GM21737 (cell line): Measurements from ENCODE around the gene KIRREL3.

Experiments
- ATAC-seq: cut with Tn5 transposase; IDR thresholded peaks from one replicate; pipeline ENCODE4 v1.9.1; 2021; ENCODE audit warnings: mild to moderate bottlenecking, moderate library complexity; ENCODE audit not compliant: unreplicated experiment

Gene KIRREL3

DNA sequence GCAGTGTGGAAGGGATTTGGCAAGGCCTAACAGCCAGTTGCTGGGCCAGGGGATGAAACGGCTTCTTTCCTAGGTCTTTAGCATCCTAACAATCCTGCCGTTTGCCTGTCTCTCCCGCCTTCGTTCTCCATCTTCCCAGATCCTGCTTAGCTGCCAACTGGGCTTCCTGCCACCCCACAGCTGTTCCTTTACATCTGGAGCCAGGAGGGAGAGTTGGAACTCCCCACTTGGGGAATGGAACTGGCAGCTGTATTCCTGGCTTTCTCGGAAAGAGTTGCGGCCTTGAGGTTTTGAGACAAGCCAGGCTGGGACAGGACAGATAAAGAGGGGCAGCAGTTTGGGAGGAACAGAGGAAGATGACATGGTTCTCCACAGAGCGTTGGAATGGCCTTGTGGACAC lies 585.4 kb downstream of the KIRREL3 start:
- no peak for ATAC-seq

DNA sequence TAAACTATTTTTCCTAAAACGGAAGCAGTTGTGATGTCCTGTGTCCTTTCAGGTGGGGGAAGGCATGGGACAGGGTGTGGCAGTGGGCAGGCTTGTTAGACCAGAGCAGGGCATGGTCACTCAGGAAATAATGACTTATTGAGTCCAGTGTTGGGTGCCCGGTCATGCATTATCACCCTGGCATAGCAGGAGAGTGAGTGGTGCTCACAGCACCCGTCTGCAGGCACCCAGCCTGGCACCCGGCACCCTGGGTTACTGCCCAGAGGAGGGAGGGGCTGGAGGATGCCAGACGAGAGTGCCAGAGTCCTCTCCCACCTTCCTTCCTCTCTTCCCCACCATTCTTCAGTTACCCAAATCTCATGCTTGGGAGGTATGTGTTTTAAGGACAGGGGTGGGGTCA lies 586.0 kb downstream of the KIRREL3 start:
- ATAC-seq: no peak

DNA sequence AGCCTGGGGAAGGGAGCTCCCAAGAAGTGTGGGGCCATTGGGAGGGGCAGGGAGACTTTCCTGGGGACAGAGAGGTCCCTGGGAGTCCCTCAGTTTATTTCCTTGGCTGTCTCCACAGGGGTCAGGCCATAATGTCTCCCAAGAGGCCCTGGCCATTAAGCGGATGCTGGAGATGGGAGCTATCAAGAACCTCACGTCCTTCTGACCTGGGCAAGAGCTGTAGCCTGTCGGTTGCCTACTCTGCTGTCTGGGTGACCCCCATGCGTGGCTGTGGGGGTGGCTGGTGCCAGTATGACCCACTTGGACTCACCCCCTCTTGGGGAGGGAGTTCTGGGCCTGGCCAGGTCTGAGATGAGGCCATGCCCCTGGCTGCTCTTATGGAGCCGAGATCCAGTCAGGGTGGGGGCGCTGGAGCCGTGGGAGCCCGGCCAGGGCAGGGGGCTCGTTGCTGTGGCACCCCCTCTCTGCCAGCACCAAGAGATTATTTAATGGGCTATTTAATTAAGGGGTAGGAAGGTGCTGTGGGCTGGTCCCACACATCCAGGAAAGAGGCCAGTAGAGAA lies 586.6 kb downstream of the KIRREL3 start:
- no peak for ATAC-seq

DNA sequence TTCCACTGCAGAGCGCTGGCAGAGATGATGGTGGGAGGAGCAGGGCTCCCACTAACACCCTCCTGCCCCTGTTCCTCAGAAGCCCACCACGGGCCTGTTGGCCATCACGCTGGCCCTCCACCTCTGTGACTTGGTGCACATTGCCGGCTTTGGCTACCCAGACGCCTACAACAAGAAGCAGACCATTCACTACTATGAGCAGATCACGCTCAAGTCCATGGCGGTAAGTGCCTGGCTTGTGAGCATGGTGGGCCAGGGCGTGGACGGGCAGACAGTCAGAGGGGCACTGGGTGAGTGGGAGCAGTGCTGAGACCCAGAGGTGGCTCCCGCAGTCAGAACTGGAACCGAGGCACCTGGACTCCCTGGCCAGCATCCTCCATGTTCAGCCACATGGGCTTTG lies 587.1 kb downstream of the KIRREL3 start:
- no peak for ATAC-seq

DNA sequence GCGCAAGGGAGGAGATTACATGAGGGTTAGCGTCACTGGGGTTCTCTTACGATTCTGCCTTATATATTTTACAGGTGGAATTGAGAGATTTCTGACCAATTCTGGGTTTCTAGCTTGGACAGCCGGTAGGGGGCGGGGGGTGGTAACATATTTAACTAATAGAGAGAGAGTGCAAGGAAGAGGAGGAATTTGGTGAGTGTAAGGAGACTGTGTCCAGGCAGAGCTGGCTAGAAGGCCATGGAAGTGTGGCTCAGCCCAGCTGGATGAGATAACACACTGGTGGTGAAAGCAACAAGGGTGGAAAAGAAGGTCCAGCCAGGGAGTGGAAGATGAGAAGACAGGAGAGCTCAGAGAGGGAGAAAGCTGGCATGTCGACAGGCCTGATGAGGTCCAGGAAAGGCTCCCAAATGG lies 588.6 kb downstream of the KIRREL3 start:
- no peak for ATAC-seq

DNA sequence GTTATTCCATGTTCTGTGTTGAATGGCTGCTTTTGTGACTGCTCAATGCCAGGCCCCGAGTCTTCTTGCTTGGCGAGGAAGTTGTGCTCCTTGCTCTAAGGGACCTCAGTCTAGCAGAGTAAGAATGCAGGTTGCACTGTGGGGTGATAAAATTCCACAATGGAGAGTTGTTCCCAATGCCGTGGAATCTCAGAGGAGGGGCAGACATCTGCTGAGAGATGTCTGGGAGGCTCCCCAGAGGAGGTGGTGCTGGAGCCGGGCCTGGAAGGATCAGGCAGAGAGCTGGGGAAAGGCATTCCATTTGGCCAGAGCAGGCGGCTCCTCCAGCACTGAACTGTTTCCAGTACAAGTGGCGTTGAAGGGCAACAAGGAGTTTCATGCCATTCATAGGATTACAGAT lies 589.9 kb downstream of the KIRREL3 start:
- ATAC-seq: no peak

DNA sequence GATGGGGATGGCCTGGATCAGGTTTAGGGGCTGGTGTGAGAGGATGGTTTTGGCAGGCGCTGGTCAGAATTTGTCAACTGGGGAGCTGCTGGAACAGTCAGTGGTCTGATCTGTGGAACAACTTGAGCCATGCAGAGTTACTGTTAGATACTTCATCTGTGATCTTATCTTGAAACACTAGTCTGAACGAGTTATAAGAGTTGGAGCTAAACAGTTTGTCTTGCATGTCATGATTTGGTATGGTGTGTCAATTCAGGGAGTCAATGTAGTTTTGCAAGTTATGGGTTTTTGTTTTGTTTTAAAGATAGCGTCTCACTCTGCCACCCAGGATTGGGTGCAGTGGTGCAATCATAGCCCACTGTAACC lies 591.0 kb downstream of the KIRREL3 start:
- no peak for ATAC-seq

DNA sequence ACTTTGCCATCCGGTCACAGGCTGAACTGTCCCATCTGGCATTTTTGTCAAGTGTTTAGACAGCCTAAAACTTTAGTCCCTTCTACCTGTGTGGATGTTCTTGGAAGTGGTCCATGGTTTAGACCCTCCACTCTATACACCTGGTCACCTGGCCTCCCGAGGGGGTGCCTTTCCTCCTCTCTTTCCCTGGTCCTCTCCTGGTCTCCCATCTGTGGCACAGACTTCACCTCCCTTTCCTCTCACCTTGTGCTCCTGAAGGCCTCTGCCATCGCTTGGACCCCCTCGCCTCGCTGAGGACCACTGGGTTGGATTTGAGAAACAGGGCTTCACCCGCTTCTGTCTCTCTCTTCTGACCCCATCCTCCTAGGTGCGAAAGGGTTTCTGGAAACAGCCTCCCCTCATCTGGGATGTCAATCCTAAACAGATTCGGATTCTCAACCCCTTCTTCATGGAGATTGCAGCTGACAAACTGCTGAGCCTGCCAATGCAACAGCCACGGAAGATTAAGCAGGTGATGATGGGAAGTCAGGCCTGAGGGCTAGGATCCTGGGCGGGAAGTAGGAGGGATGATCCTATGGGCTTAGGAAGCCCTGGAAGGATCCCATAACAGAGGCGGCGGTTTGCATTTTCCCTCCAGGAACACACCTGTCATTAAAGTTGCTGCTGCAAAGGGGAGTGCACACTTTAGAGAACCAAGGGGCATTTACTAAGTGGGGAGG lies 591.5 kb downstream of the KIRREL3 start:
- no peak for ATAC-seq

DNA sequence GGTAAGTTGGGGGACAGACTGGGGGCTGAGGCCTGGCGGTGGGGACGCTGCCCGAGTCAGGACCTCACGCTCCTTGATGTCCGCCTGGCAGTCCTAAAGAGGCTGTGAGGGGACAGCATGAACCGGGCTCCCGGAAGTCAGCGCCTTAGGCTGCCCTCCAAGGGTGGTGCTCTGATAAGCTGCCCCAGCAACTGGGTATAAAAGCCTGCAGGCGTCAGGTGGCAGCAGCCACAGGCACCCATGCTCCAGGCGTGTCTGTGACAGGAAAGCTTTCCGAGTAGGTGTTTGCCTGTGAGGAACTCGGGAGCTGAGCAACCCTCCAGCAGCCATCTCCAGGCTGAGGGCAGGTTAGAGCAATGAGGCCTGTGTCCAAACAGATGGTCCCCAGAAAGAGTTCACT lies 592.1 kb downstream of the KIRREL3 start:
- ATAC-seq: no peak

DNA sequence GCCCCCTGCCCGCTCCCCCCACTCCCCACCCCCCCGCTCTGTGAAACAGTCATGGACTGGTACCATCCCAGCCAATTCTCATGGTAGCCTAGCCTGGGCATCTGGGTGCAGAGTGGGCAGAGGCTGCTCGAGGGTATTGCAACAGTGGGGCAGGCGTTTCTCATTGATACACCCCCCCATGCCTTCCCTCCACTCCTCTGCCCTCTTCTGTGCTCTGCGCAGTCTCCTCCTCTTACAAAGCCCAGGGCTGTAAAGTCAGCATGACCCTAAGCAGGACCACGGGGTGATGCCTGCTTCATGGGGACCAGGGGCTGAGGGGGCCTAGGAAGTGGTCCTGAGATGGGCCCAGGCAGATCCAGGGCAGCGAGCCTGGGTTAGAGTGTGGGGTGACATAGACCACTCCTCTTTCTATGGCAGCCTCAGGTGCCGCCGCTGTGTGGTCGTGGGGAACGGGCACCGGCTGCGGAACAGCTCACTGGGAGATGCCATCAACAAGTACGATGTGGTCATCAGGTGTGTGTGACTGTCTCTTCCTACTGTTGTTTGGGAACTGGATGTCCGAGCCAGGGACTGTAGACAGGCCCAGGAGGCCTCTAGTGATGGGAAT lies 592.8 kb downstream of the KIRREL3 start:
- no peak for ATAC-seq

DNA sequence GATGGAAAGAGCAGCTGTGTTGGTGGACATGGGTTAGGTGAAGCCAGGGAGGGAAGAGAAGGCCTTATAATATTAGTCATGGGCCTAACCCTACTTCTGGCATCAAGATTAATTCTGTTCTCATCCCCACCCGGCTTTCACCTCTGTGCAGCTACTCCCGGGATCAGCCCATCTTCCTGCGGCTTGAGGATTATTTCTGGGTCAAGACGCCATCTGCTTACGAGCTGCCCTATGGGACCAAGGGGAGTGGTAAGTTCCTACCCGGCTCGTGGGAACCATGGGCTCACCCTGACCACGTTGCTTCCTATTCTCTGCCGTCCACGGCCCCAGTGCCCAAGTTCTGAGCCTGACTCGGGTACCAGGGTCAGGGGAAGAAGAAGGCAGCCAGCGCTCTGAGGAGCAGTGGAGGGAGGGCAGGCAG lies 593.5 kb downstream of the KIRREL3 start:
- ATAC-seq: no peak

DNA sequence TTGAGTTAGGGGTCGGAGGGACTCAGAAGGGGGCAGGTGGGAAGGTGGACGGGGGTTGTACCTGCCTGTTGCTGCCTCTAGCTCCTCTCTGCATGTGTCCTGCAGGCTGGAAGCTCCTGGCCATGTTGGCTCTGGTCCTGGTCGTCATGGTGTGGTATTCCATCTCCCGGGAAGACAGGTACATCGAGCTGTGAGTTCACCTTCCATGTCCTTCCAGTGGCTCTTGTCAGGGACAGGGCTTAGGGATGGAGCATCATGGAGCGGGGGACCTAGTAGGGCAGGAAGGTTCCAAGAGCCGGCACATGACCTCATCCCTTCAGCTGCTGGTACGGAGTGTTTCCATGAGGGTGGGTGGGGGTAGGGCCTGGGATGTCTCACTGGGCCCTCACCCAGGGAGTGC lies 594.2 kb downstream of the KIRREL3 start:
- no peak for ATAC-seq

DNA sequence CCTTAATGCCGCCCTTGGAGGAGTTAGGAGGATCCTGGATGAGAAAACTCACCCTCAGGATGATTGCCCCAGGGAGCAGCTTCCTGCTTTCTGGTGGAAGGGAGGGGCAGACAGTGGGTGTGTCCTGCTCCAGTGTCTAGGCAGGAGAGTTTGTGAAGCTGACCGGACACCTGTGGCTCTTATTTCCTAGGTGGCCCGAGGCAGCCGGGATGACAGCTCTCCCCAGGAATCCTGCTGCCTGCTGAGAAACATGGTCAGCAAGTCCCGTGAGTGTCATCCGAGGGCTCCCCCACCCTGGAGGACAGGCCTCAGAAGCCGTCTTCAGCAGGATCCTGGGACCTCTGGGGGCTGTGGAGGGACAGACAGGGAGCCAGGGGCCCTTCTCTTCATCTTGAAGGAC lies 594.7 kb downstream of the KIRREL3 start:
- no peak for ATAC-seq

DNA sequence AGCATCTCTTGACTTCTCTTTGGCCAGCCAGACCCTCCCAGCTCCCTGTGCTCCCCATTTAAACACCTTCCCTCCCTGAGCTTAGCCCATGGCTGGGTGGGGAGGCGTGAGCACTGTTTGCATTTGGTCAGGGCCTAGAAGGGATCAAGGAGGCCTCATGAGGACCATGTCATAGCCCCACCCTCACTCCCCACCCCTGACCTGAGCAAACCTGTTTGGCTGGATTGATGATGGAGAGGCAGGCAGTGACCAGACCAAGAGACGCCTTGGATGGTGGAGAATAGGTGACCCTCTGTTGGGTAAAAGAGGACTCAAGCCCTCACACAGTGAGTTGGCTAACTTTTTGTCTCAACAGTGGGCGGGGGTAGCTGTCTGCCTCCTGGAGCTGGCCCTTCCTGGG lies 595.2 kb downstream of the KIRREL3 start:
- ATAC-seq: no peak

DNA sequence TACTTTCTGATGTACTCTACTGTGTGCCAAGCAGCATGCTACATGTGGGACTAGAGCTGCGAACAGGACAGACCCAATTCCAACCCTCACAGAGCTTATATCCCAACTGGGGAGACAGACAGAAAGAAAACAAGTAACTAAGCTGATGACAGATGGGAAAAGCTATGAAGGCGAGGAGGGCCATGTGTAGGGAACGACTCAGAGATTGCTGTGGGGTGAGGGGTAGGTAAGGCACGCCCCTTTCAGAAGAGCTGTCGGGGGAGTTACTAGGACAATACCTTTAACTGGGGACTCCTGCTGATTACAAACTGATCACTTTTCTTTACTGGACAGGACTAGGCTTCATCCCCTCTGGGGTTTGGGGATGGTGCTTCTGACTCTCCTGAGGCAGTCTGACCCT lies 596.2 kb downstream of the KIRREL3 start:
- ATAC-seq: no peak

DNA sequence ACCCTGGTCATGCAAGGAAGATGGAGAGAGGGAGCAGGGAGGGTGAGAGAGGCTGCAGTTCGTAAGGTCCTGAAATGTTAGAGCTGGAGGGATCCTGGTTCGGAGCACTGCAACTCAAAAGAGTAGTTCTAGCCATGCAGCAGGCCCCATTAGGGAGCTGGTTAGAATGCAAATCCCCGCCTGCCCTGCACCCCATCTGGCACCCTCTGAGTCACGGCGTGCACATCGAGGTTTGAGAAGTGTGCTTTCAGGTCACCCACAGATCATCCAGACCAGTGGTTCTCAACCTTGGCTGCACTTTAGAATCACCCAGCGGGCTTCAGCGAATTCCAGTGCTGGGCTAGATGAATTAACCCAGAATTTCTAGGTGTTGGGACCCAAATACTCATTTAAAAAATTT lies 596.9 kb downstream of the KIRREL3 start:
- ATAC-seq: peak; percentile 95

DNA sequence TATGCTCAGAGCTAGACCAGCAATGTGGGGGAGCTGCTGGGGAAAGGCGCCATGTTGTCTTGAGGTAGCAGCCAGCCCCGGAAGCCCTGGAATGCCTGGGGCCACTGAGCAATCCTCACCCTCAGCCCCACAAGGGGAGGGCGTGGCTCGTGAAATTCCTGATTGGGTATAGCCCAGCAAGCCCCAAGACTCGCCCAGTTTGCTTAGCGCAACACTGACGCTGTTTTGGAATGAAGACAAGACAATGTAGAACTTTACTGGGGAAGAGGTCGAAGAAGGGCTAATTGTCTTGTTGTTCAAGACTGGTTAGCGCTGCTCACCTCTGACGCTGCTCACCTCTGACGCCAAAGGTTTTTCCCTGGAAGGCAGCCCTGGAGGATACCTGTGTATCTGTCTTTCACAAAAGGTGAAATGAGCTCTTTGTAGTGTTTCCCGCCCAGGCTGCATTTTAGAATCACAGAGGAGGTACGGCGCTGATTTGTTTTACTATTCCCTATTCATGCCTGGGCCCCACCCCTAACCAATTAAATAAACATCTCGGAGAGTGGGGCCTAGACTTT lies 597.5 kb downstream of the KIRREL3 start:
- ATAC-seq: no peak

DNA sequence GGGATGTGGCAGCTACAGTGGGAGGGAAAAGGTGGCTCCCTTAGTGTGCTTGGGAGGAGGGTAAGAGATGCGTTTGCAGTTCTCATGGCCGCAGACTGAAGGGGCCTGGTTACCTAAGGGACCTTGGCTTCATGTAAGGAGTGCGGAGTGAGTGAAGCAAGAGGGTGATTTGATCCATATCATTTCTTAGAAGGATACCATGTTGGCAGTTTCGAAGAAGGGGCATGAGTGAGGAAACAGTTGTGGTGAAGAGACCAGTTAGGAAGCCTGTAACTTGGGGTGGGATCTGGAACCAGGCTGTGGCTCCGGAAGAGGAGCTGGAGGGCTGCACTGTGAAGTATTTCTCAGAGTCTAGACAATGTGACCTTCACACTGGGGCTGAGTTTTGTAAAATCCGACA lies 600.1 kb downstream of the KIRREL3 start:
- no peak for ATAC-seq

DNA sequence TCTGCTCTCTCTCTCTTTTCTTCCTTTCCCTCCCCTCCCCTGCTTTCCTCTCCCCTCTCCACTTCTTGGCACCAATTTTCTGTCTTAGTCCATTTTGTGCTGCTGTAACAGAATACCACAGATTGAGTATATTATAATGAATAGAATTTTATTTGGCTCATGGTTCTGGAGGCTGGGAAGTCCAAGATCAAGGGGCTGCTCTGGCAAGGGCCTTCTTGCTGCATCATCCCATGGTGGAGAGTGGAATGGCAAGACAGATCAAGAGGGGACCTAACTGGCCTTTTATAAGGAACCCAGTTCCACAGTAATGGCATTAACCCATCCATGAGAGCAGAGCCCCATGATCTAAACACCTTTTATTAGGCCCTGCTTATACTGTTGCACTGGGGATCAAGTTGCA lies 600.6 kb downstream of the KIRREL3 start:
- no peak for ATAC-seq

DNA sequence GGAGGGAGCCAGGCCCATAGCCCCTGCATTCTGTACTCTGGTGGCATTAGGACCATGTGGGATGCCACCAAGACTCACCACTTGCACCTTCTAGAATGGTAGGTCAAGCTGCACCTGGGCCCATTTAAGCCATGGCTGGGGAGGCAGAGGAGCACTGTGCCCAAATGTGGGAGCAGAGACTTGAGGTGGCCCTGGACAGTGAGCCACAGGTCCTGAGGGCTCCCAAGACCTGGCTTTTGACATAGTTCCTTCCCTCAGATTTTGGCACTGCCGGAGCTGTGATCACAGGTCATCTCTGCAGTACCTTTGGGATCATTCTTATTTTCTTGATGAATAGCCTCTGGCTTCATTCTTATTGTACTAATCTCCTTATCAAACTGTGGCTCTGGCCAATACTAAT lies 601.8 kb downstream of the KIRREL3 start:
- ATAC-seq: no peak

DNA sequence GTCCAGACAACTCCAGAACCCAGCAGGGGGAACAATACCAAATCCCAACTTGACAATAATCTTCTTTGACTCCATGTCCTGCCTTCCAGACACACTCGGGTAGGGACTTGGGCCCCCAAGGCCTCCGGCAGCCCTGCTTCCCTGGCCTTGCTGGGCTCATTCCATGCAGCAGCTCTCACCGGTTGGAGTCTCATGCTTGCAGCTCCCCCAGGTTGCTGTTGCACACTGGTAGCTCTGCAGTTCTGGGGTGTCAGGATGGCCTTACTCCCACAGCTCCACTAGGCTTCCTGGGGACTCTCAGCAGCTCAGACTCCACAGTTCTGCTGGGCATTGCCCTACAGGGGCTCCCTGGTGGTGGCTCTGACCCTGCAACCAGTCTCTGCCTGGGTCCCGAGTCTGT lies 602.3 kb downstream of the KIRREL3 start:
- no peak for ATAC-seq

DNA sequence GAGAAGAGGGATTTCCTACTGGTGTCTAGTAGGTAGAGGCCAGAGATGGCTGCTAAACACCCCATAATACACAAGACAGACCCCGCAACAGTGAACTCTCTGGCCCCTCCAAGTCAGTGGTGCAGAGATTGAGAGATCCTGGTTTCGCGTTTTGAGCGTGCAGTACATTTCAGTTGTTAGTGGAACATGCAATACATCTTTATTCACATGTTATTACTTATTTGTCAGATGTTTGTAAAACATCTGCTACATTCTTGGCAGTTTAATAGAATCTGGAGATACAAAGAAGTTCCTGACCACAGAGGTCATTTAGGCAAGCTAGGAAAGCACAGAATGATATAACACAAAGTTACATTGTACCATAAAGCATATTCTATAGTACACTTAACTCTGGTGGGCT lies 603.6 kb downstream of the KIRREL3 start:
- ATAC-seq: no peak
